CD4-positive, alpha-beta T cell treated with Interleukin-6 for 4 hours (primary cell): ENCODE results near the gene EGFLAM.

Source experiments
- DNase-seq: peaks from one replicate; pipeline ENCODE4 v3.0.0-alpha.2; 2020; ENCODE audit warnings: mixed read lengths

The EGFLAM gene

GRCh38 chr5:38258319-38259061 lies at the start of gene EGFLAM:
TSS of gene EGFLAM (plus strand) at chr5:38258559. CDS start at chr5:38258755, 196 bp downstream.
- no peak for DNase-seq

GRCh38 chr5:38208782-38209378 lies 49.5 kb upstream of the EGFLAM start:
- no peak for DNase-seq

- DNase-seq, result no peak
Measured at GRCh38 chr5:38210676-38211353, 47.5 kb upstream of the EGFLAM start.

GRCh38 chr5:38211354-38211710 lies 47.0 kb upstream of the EGFLAM start:
- DNase-seq, result no peak

- DNase-seq, result no peak
Measured at GRCh38 chr5:38212307-38212706, 46.1 kb upstream of the EGFLAM start.

- DNase-seq, result no peak
Measured at GRCh38 chr5:38226091-38226490, 32.3 kb upstream of the EGFLAM start.

GRCh38 chr5:38228914-38229313 lies 29.4 kb upstream of the EGFLAM start:
- no peak for DNase-seq

- no peak for DNase-seq
Measured at GRCh38 chr5:38234737-38235136, 23.6 kb upstream of the EGFLAM start.

GRCh38 chr5:38237681-38238080 lies 20.7 kb upstream of the EGFLAM start:
- DNase-seq, result no peak

- DNase-seq, result no peak
Measured at GRCh38 chr5:38240212-38240611, 18.1 kb upstream of the EGFLAM start.

- DNase-seq, result no peak
Measured at GRCh38 chr5:38241655-38242054, 16.7 kb upstream of the EGFLAM start.

- DNase-seq, result no peak
Measured at GRCh38 chr5:38245307-38245706, 13.1 kb upstream of the EGFLAM start.

GRCh38 chr5:38249301-38249700 lies 9.1 kb upstream of the EGFLAM start:
- DNase-seq, result no peak

GRCh38 chr5:38249812-38250211 lies 8.5 kb upstream of the EGFLAM start:
- no peak for DNase-seq

GRCh38 chr5:38250763-38251448 lies 7.5 kb upstream of the EGFLAM start:
- no peak for DNase-seq

- DNase-seq, result no peak
Measured at GRCh38 chr5:38253759-38254158, 4.6 kb upstream of the EGFLAM start.

GRCh38 chr5:38257308-38258041 lies 884 bp upstream of the EGFLAM start:
- DNase-seq, result no peak

GRCh38 chr5:38258042-38258318 lies 379 bp upstream of the EGFLAM start:
- DNase-seq, result no peak

GRCh38 chr5:38259062-38259808 lies 876 bp downstream of the EGFLAM start:
- no peak for DNase-seq

GRCh38 chr5:38259809-38260160 lies 1.4 kb downstream of the EGFLAM start:
- DNase-seq, result no peak

GRCh38 chr5:38263983-38264382 lies 5.6 kb downstream of the EGFLAM start:
- DNase-seq, result no peak

- DNase-seq, result peak; percentile 42
Measured at GRCh38 chr5:38265546-38266179, 7.3 kb downstream of the EGFLAM start.
